Measurements from ENCODE around the gene ARID5B.

DNA sequence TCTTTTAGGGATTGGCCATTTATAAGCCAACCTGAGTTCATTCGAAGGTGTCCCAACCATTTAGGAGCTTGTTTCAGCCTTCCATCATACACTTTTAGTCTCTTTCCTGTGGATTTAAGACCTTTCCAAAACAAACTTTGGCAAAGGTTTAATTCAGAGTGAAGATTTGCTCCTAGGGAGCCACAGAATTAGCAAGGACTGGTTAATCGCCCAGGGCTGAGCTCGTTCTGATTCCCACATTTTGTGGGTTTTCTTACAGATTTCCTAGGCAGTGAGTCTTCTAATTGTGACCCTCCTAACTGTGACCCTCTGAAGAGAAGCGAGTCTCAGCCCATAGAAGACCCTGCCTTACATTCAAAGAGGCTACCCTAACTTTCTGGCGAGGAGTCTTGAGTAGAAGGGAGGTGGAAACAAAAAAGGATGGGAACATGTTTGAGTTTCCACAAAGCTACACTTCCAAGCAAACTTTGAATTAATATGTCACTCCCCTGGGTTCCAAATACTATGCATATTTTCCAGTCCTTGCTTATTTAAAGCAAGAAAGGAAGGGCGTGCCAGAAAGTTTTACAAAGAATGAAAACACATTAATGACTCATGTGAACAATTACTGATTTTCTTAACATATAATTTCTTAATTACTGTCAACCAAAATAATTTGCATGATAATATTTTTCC lies 118.3 kb downstream of the ARID5B start:
- TF ChIP-seq EZH2 (IDR thresholded peaks at IDR 0.05; ENCODE audit: borderline replicate concordance, low read depth, low read length, severe bottlenecking) (no peak), POLR2AphosphoS5 (IDR thresholded peaks at IDR 0.05; ENCODE audit: insufficient read depth, low read depth, low read length) (no peak)

All from endothelial cell of umbilical vein (primary cell).